HG03457 (cell line): Measurements from ENCODE around the gene TIMM23.
"Not testable (repeated sequence)": the region's sequence is repeated elsewhere in the genome, so short reads cannot be mapped to it uniquely, and the experiment has no call there.

ENCODE experiments used
- ATAC-seq: cut with Tn5 transposase; IDR thresholded peaks from one replicate; pipeline ENCODE4 v1.9.1; 2021; ENCODE audit warnings: moderate number of reproducible peaks; ENCODE audit not compliant: unreplicated experiment

The TIMM23 gene, protein sequence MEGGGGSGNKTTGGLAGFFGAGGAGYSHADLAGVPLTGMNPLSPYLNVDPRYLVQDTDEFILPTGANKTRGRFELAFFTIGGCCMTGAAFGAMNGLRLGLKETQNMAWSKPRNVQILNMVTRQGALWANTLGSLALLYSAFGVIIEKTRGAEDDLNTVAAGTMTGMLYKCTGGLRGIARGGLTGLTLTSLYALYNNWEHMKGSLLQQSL

GRCh38 chr10:45972106-45972812, at the start of gene TIMM23:
TSS of gene TIMM23 (plus strand) at chr10:45972489. CDS start at chr10:45972625, 136 bp downstream.
- peak; percentile 62 for ATAC-seq

GRCh38 chr10:45926790-45927189, 45.5 kb upstream of the TIMM23 start:
- ATAC-seq, result not testable (repeated sequence)

DNA sequence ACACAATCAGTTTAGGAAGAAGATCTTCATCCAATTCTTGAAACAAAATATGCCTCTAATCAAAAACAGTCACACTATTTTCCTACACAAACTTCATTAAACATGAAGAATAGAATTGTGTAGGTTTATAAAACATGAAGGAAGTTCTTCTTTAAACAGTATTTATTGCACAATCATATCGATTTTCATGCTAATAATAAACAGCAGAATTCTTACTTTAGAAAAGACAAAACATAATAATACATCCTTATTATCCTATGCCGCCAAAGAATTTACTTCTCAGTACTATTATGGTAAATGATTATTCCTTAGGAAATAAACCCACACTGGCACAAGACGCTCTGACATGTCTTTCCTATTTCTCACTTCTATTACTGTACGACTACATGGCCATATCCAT, 41.0 kb upstream of the TIMM23 start:
- ATAC-seq, result not testable (repeated sequence)

- ATAC-seq, result not testable (repeated sequence)
Measured at GRCh38 chr10:45934788-45935187, 37.5 kb upstream of the TIMM23 start.

DNA sequence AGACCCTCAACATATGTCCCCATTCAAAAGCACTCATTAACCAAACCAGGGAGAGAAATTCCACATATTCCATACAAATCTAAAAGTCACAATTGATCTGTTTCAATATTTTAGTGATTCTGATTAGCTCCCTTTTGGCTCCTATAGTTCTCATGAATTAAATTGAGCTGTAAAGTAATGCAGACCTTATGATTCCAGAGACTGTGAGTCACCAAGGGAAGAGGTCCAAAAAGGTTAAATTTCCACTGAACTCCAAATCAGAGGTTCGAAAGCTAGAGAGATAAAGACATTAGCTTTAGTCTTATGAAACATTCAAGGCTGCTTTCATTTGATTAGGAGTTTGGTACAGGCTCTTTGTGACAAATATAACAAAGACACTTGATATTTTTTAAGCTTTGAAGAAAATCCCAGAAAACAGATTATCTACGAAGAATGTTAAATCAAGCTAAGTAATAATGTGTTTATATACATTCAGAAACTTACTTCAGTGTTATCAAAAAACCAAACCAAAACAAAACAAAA, 33.1 kb upstream of the TIMM23 start:
- ATAC-seq, result not testable (repeated sequence)

DNA sequence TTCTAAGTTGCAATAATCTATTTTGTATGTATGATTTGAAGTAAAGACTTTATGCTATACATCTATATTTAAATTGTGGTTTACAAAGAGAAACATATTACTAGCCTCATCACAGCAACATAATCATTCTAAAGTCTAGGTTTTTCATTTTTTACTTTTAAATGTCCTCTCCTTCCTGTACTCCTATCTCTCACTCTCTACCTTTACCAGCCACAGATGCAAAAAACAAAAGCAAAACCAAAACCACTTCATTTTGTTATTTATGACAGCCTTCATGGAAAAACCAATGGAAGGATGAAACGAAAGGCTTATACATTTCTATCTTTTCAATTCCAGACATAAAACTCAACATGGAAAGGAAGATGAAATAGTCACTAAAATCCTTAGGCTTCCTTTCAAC, 31.1 kb upstream of the TIMM23 start:
- ATAC-seq, result not testable (repeated sequence)

GRCh38 chr10:45945476-45945875, 26.8 kb upstream of the TIMM23 start:
- not testable (repeated sequence) for ATAC-seq

- ATAC-seq, result not testable (repeated sequence)
Measured at GRCh38 chr10:45947363-45947762, 24.9 kb upstream of the TIMM23 start.

DNA sequence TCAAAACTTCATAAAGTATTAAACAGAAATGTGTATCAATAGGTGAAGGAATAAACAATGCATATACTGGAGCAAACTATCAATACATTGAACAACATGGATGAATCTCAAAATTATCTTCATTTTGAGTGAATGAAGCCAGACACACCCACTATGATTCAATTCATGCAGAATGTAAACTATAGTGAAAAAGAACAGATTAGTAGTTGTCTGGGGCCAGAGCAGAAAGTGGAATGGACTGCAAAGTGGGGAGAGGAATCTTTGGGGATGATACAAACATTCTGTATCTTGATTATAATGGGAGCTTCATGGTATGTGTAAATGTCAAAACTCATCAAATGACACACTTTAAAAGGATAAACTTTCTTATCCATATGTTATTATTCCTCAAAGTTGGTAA, 23.5 kb upstream of the TIMM23 start:
- not testable (repeated sequence) for ATAC-seq

- ATAC-seq, result not testable (repeated sequence)
Measured at GRCh38 chr10:45954367-45954766, 17.9 kb upstream of the TIMM23 start.

GRCh38 chr10:45956634-45957033, 15.7 kb upstream of the TIMM23 start:
- ATAC-seq, result not testable (repeated sequence)

DNA sequence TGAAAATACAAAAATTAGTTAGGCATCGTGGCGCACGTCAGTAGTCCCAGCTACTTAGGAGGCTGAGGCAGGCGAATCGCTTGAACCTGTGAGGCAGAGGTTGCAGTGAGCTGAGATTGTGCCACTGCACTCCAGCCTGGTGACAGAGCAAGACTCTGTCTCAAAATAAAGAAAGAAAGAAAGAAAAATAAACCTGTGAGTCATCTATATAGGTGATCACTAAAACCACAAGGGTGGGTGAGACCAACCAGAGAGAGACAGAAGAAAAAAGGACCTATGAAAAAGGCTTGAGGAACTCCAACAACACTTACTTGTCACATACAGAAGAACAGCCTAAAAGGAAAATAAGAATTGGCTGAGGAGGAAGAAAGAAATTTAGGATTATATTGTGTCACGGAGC, 14.4 kb upstream of the TIMM23 start:
- ATAC-seq, result not testable (repeated sequence)

GRCh38 chr10:45962686-45963452, 9.4 kb upstream of the TIMM23 start:
- not testable (repeated sequence) for ATAC-seq

DNA sequence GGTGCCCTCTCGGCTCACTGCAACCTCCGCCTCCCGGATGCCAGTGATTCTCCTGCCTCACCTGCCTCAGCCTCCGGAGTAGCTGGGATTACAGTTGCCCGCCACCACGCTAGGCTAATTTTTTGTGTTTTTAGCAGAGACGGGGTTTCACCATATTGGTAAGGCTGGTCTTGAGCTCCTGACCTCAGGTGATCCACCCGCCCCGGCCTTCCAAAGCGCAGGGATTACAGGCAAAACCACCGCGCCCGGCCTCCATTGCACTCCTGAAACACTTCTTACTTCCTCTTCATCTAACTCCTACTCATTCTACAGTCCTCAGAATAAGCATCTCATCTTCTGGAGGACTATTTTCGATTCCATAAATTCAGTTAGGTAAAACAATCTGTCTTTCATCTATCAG, 1.3 kb upstream of the TIMM23 start:
- not testable (repeated sequence) for ATAC-seq

DNA sequence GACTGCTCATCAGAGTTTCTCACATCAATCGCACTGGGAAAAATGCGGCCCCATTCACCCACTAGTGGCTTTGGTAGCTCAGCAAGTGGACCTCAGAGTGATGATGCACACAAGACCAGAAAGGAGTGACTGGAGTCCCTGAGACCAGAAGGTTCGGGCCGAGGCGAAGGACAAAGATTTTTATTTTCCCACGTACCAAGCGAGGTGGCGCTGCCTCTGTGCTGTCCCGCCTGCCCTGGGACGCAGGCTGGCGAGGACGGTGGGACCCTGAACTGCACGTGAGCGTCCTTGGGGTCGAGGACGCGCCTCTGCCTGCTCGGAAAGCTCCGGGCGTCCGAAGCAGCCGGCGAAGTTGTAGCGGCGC, 565 bp upstream of the TIMM23 start:
- peak; percentile 23 for ATAC-seq

GRCh38 chr10:45972813-45973169, 502 bp downstream of the TIMM23 start:
- ATAC-seq, result not testable (repeated sequence)

DNA sequence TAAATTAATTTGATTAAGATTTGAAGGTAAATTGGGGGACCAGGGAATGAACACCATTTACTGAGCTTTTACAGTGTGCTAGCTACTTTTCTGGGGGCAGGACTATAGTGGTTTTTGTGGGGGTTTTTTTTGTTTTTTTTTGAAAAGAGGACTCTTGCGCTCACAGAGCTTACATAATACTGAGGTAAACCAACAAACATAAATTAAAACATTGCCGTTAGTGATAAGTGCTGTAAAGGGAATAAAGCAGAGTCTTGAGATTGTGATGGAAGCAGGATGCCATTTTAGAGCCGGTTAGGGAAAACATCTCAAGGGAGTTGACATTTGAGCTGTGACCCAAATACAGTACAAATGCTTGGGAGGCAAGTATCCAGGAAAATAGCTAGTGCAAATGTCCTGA, 1.8 kb downstream of the TIMM23 start:
- ATAC-seq, result not testable (repeated sequence)

DNA sequence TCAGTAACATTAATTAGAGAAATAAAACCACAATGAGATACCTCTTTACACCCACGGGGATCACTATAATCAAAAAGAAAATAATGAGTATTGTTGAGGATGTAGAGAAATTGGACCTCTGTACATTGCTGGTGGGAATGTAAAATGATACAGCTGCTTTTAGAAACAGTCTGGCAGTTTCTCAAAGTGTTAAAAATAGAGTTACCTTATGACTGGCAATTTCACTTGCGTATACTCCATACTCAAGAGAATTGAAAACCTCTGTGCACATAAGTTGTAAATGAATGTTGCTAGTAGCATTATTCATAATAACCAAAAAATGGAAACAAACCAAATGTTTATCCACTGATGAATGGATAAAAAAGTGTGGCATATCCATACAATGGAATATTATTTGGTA, 6.3 kb downstream of the TIMM23 start:
- ATAC-seq, result not testable (repeated sequence)

GRCh38 chr10:45981367-45981766, 9.1 kb downstream of the TIMM23 start:
- ATAC-seq, result not testable (repeated sequence)

- ATAC-seq, result not testable (repeated sequence)
Measured at GRCh38 chr10:45983538-45984186, 11.4 kb downstream of the TIMM23 start.

DNA sequence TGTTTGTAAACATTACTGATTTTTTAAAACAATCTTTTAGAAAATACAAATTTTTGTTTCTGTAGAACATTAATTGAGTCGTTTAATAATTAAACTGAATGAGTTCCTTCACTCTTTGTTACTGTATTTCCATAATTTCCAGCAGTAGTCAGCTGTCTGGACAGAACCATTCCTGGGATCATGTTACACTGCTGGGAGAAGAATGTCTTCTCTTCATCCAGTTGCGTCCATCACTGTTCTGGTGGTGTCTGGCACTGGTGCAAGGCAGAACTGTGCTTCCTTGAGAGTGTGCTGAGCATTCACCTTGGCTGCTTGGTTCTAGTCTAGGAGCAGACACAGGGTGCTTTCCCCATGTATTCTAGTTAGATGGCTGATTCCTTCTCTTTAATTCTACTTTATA, 12.2 kb downstream of the TIMM23 start:
- ATAC-seq, result not testable (repeated sequence)
